WTC11 (cell line): ENCODE measurements around the gene PDE8B. TPM values are rescaled to one million over a fixed set of nuclear protein-coding genes. Genes with fewer than 3 reads are reported as not detected.

Source experiments
- ATAC-seq: fragments of 200-7000 bp; cut with Tn5 transposase; 2 replicates; pipeline ENCODE4 v1.10.0; 2021; ENCODE audit warnings: mild to moderate bottlenecking, moderate library complexity
- CTCF ChIA-PET: fragments of 300-600 bp; sonication (Branson Sonifier 250); formaldehyde crosslinking; loops from one replicate; lab custom pipeline; 2021; ENCODE audit warnings: antibody characterized with exemption; lab: Charles Lee
- POLR2A ChIA-PET: fragments of 350-600 bp; sonication (Branson Sonifier 250); formaldehyde crosslinking; loops from one replicate; lab custom pipeline; 2021; ENCODE audit warnings: antibody characterized with exemption; lab: Charles Lee
- DNase-seq: peaks from one replicate; pipeline ENCODE4 v3.0.0; 2021; ENCODE audit warnings: low spot score
- H3K27ac Mint-ChIP-seq: 2 replicates; pipeline ENCODE4 v1.8.0; 2021; ENCODE audit warnings: mixed read lengths
- H3K27me3 Mint-ChIP-seq: 2 replicates; pipeline ENCODE4 v1.8.0; 2021; ENCODE audit warnings: low read depth, mild to moderate bottlenecking, moderate library complexity, mixed read lengths
- H3K36me3 Mint-ChIP-seq: 2 replicates; pipeline ENCODE4 v1.8.0; 2021; ENCODE audit warnings: mixed read lengths
- H3K4me1 Mint-ChIP-seq: 2 replicates; pipeline ENCODE4 v1.8.0; 2022; ENCODE audit warnings: mixed read lengths
- H3K4me3 Mint-ChIP-seq: 2 replicates; pipeline ENCODE4 v1.8.0; 2021; ENCODE audit warnings: mild to moderate bottlenecking, moderate library complexity, mixed read lengths
- H3K9me3 Mint-ChIP-seq: 2 replicates; pipeline ENCODE4 v1.8.0; 2021; ENCODE audit warnings: mixed read lengths
- AR ChIP-seq: fragments of 250-450 bp; sonication (Bioruptor Pico); IDR thresholded peaks from 2 replicates; pipeline ENCODE4 v1.9.0; 2021; ENCODE audit warnings: mild to moderate bottlenecking
- ATF6 ChIP-seq: sonication (generic); formaldehyde crosslinking; IDR thresholded peaks from 2 replicates; pipeline ENCODE4 v1.8.1; 2023; ENCODE audit warnings: mild to moderate bottlenecking, missing genetic modification reagents
- ELF4 ChIP-seq: sonication (generic); formaldehyde crosslinking; IDR thresholded peaks from 2 replicates; pipeline ENCODE4 v1.8.1; 2022; ENCODE audit warnings: low read depth, mild to moderate bottlenecking, moderate library complexity, missing genetic modification reagents
- FOXJ3 ChIP-seq: sonication (generic); formaldehyde crosslinking; IDR thresholded peaks from 2 replicates; pipeline ENCODE4 v1.9.0; 2021; ENCODE audit warnings: missing genetic modification reagents, mild to moderate bottlenecking, borderline replicate concordance
- FOXP1 ChIP-seq: sonication (generic); formaldehyde crosslinking; IDR thresholded peaks from 2 replicates; pipeline ENCODE4 v1.8.0; 2022; ENCODE audit warnings: missing genetic modification reagents, mild to moderate bottlenecking, moderate library complexity, borderline replicate concordance
- GABPB1 ChIP-seq: sonication (generic); formaldehyde crosslinking; IDR thresholded peaks from 2 replicates; pipeline ENCODE4 v1.8.1; 2023; ENCODE audit warnings: mild to moderate bottlenecking, missing genetic modification reagents
- HMGXB4 ChIP-seq: sonication (generic); formaldehyde crosslinking; IDR thresholded peaks from 2 replicates; pipeline ENCODE4 v1.8.1; 2023; ENCODE audit warnings: mild to moderate bottlenecking, moderate library complexity, missing genetic modification reagents
- OVOL2 ChIP-seq: fragments of 250-450 bp; sonication (Bioruptor Pico); IDR thresholded peaks from 2 replicates; pipeline ENCODE4 v1.9.0; 2021; ENCODE audit warnings: mild to moderate bottlenecking, borderline replicate concordance
- SP1 ChIP-seq: sonication (generic); formaldehyde crosslinking; conservative IDR thresholded peaks from 2 replicates; pipeline ENCODE4 v1.8.1; 2022; ENCODE audit warnings: missing genetic modification reagents
- TEAD4 ChIP-seq: sonication (generic); formaldehyde crosslinking; IDR thresholded peaks from 2 replicates; pipeline ENCODE4 v1.8.0; 2022; ENCODE audit warnings: mild to moderate bottlenecking, missing genetic modification reagents
- ZNF138 ChIP-seq: sonication (generic); formaldehyde crosslinking; conservative IDR thresholded peaks from 2 replicates; pipeline ENCODE4 v1.8.1; 2022; ENCODE audit warnings: mild to moderate bottlenecking, moderate library complexity, missing genetic modification reagents
- ZNF219 ChIP-seq: sonication (generic); formaldehyde crosslinking; IDR thresholded peaks from 2 replicates; pipeline ENCODE4 v1.8.0; 2023; ENCODE audit warnings: missing genetic modification reagents, mild to moderate bottlenecking, borderline replicate concordance
- total RNA-seq: library from RNA; stranded (reverse); gene quantifications from 3 replicates; pipeline ENCODE4 v1.2.3, GENCODE V29; 2021
- TF ChIP-seq, protein P1 (sequence below): fragments of 250-450 bp; sonication (Bioruptor Pico); IDR thresholded peaks from 2 replicates; pipeline ENCODE4 v1.8.0; 2021; ENCODE audit warnings: mild to moderate bottlenecking
- TF ChIP-seq, protein P2 (sequence below): sonication (generic); formaldehyde crosslinking; IDR thresholded peaks from 2 replicates; pipeline ENCODE4 v1.8.0; 2022; ENCODE audit warnings: missing genetic modification reagents
- TF ChIP-seq, protein P3 (sequence below): fragments of 250-450 bp; sonication (Bioruptor Pico); IDR thresholded peaks from 2 replicates; pipeline ENCODE4 v2.1.2; 2022; ENCODE audit warnings: mild to moderate bottlenecking, moderate library complexity
- TF ChIP-seq, protein P4 (sequence below): sonication (generic); formaldehyde crosslinking; IDR thresholded peaks from 2 replicates; pipeline ENCODE4 v1.8.1; 2022; ENCODE audit warnings: missing genetic modification reagents, borderline replicate concordance

Gene PDE8B
- total RNA-seq, 1 experiment from 2014 or later = 0.31 TPM

GRCh38 chr5:77368367-77368766 lies 157.9 kb downstream of the PDE8B start:
- H3K36me3 Mint-ChIP-seq = no peaks in the 10 kb centered on the region
- no peaks in the 10 kb centered on the region for H3K27me3 Mint-ChIP-seq
- no peak overlapping the region for H3K4me3 Mint-ChIP-seq
- no peak for ATAC-seq
- H3K4me1 Mint-ChIP-seq = no peaks in the 10 kb centered on the region
- no peak for TF ChIP-seq TEAD4
- no peak for TF ChIP-seq ZNF219
- no peak for TF ChIP-seq AR (CRISPR knock-in tag)
- TF ChIP-seq, protein P1, sequence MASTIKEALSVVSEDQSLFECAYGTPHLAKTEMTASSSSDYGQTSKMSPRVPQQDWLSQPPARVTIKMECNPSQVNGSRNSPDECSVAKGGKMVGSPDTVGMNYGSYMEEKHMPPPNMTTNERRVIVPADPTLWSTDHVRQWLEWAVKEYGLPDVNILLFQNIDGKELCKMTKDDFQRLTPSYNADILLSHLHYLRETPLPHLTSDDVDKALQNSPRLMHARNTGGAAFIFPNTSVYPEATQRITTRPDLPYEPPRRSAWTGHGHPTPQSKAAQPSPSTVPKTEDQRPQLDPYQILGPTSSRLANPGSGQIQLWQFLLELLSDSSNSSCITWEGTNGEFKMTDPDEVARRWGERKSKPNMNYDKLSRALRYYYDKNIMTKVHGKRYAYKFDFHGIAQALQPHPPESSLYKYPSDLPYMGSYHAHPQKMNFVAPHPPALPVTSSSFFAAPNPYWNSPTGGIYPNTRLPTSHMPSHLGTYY = no peak
- no peak for TF ChIP-seq GABPB1 (CRISPR knock-in tag)
- TF ChIP-seq FOXJ3 (CRISPR knock-in tag) = no peak
- no peak for TF ChIP-seq ZNF138 (CRISPR knock-in tag)
- no peak for TF ChIP-seq FOXP1 (CRISPR knock-in tag)
- TF ChIP-seq ELF4 (CRISPR knock-in tag) = no peak
- TF ChIP-seq, protein P2, sequence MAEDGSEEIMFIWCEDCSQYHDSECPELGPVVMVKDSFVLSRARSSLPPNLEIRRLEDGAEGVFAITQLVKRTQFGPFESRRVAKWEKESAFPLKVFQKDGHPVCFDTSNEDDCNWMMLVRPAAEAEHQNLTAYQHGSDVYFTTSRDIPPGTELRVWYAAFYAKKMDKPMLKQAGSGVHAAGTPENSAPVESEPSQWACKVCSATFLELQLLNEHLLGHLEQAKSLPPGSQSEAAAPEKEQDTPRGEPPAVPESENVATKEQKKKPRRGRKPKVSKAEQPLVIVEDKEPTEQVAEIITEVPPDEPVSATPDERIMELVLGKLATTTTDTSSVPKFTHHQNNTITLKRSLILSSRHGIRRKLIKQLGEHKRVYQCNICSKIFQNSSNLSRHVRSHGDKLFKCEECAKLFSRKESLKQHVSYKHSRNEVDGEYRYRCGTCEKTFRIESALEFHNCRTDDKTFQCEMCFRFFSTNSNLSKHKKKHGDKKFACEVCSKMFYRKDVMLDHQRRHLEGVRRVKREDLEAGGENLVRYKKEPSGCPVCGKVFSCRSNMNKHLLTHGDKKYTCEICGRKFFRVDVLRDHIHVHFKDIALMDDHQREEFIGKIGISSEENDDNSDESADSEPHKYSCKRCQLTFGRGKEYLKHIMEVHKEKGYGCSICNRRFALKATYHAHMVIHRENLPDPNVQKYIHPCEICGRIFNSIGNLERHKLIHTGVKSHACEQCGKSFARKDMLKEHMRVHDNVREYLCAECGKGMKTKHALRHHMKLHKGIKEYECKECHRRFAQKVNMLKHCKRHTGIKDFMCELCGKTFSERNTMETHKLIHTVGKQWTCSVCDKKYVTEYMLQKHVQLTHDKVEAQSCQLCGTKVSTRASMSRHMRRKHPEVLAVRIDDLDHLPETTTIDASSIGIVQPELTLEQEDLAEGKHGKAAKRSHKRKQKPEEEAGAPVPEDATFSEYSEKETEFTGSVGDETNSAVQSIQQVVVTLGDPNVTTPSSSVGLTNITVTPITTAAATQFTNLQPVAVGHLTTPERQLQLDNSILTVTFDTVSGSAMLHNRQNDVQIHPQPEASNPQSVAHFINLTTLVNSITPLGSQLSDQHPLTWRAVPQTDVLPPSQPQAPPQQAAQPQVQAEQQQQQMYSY (CRISPR knock-in tag) = no peak
- no peak for TF ChIP-seq OVOL2
- no peak for TF ChIP-seq HMGXB4 (CRISPR knock-in tag)
- no peak for TF ChIP-seq ATF6 (CRISPR knock-in tag)
- TF ChIP-seq, protein P3, sequence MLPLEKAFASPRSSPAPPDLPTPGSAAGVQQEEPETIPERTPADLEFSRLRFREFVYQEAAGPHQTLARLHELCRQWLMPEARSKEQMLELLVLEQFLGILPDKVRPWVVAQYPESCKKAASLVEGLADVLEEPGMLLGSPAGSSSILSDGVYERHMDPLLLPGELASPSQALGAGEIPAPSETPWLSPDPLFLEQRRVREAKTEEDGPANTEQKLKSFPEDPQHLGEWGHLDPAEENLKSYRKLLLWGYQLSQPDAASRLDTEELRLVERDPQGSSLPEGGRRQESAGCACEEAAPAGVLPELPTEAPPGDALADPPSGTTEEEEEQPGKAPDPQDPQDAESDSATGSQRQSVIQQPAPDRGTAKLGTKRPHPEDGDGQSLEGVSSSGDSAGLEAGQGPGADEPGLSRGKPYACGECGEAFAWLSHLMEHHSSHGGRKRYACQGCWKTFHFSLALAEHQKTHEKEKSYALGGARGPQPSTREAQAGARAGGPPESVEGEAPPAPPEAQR (CRISPR knock-in tag) = no peak
- TF ChIP-seq SP1 (CRISPR knock-in tag) = no peak
- TF ChIP-seq, protein P4, sequence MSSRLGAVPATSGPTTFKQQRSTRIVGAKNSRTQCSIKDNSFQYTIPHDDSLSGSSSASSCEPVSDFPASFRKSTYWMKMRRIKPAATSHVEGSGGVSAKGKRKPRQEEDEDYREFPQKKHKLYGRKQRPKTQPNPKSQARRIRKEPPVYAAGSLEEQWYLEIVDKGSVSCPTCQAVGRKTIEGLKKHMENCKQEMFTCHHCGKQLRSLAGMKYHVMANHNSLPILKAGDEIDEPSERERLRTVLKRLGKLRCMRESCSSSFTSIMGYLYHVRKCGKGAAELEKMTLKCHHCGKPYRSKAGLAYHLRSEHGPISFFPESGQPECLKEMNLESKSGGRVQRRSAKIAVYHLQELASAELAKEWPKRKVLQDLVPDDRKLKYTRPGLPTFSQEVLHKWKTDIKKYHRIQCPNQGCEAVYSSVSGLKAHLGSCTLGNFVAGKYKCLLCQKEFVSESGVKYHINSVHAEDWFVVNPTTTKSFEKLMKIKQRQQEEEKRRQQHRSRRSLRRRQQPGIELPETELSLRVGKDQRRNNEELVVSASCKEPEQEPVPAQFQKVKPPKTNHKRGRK (CRISPR knock-in tag) = no peak
- TF ChIP-seq, all 79 proteins: peak for 0
- H3K27ac Mint-ChIP-seq = no peak overlapping the region
- ChIA-PET CTCF (no interaction called here), POLR2A (no interaction called here)
- H3K9me3 Mint-ChIP-seq = no peaks in the 10 kb centered on the region
- no peak for DNase-seq
